IMR-90 (cell line): ENCODE results near the gene OXLD1. TPM values are rescaled to one million over a fixed set of nuclear protein-coding genes. Genes with fewer than 3 reads are reported as not detected.

Experiments used
- ATAC-seq: fragments of 200-7000 bp; cut with Tn5 transposase; 2 replicates; pipeline ENCODE4 v1.9.1; 2020; ENCODE audit warnings: low read depth, mild to moderate bottlenecking, moderate library complexity
- BruUV-seq: library from RNA; stranded (reverse); fragments of 400-500 nt; replicated peaks from 2 replicates; lab custom pipeline; 2021; lab: Mats Ljungman, UMichigan
- CTCF ChIA-PET: fragments of 300-600 bp; formaldehyde crosslinking; extraction: SDS; loops from one replicate; lab custom pipeline; 2021; ENCODE audit warnings: antibody characterized with exemption; lab: Yijun Ruan, JAX
- POLR2A ChIA-PET: fragments of 300-600 bp; sonication (Branson Sonifier 250); formaldehyde crosslinking; loops from one replicate; lab custom pipeline; 2022; ENCODE audit warnings: antibody characterized with exemption; ENCODE audit not compliant: unreplicated experiment; lab: Charles Lee
- DNase-seq: peaks from one replicate; pipeline ENCODE4 v3.0.0; 2013
- H2AFZ ChIP-seq: replicated peaks from 2 replicates; pipeline ENCODE3; 2013; ENCODE audit warnings: low read length, mild to moderate bottlenecking; ENCODE audit not compliant: poor library complexity
- H2AK5ac ChIP-seq: 2 replicates; pipeline ENCODE4 v1.6.1; 2013; ENCODE audit warnings: low read depth, low read length, inconsistent platforms
- H2AK9ac ChIP-seq: replicated peaks from 2 replicates; pipeline ENCODE3; 2013; ENCODE audit warnings: mild to moderate bottlenecking, low read depth, low read length, moderate library complexity; ENCODE audit not compliant: poor library complexity
- H2BK120ac ChIP-seq: 2 replicates; pipeline ENCODE4 v1.6.1; 2013; ENCODE audit warnings: low read depth, low read length, inconsistent platforms
- H2BK15ac ChIP-seq: 3 replicates; pipeline ENCODE4 v1.6.1; 2013; ENCODE audit warnings: low read depth, low read length, inconsistent platforms
- H2BK20ac ChIP-seq: 2 replicates; pipeline ENCODE4 v1.6.1; 2013; ENCODE audit warnings: low read depth, mild to moderate bottlenecking, inconsistent platforms, low read length, moderate library complexity
- H2BK5ac ChIP-seq: 2 replicates; pipeline ENCODE4 v1.6.1; 2013; ENCODE audit warnings: mild to moderate bottlenecking, low read depth, low read length, inconsistent platforms; ENCODE audit not compliant: poor library complexity, severe bottlenecking
- H3K14ac ChIP-seq: replicated peaks from 2 replicates; pipeline ENCODE4 v1.6.1; 2013; ENCODE audit warnings: low read depth, low read length, inconsistent platforms
- H3K18ac ChIP-seq: 2 replicates; pipeline ENCODE4 v1.6.1; 2013; ENCODE audit warnings: low read depth, low read length, control low read depth
- H3K23ac ChIP-seq: 2 replicates; pipeline ENCODE4 v1.6.1; 2013; ENCODE audit warnings: low read depth, low read length, inconsistent platforms
- H3K27ac ChIP-seq: 2 replicates; pipeline ENCODE4 v1.5.1; 2013; ENCODE audit warnings: mild to moderate bottlenecking, control low read depth, low read length; ENCODE audit not compliant: insufficient read depth
- H3K27me3 ChIP-seq: 2 replicates; pipeline ENCODE4 v1.6.1; 2013; ENCODE audit warnings: low read length; ENCODE audit not compliant: control insufficient read depth, insufficient read depth
- H3K36me3 ChIP-seq: 2 replicates; pipeline ENCODE4 v1.6.1; 2013; ENCODE audit warnings: low read length, mixed read lengths; ENCODE audit not compliant: control insufficient read depth, insufficient read depth
- H3K4ac ChIP-seq: 2 replicates; pipeline ENCODE4 v1.6.1; 2013; ENCODE audit warnings: low read depth, low read length, inconsistent platforms
- H3K4me1 ChIP-seq: 2 replicates; pipeline ENCODE4 v1.6.1; 2013; ENCODE audit warnings: low read length, mixed read lengths; ENCODE audit not compliant: control insufficient read depth, insufficient read depth
- H3K4me2 ChIP-seq: 2 replicates; pipeline ENCODE4 v1.6.1; 2013; ENCODE audit warnings: low read depth, mild to moderate bottlenecking, control low read depth, low read length, moderate library complexity
- H3K4me3 ChIP-seq: 2 replicates; pipeline ENCODE4 v1.5.1; 2013; ENCODE audit warnings: low read depth, mild to moderate bottlenecking, control low read depth, low read length, moderate library complexity; ENCODE audit not compliant: insufficient read depth
- H3K56ac ChIP-seq: 2 replicates; pipeline ENCODE4 v1.6.1; 2013; ENCODE audit warnings: low read length, inconsistent platforms; ENCODE audit not compliant: insufficient read depth; ENCODE audit errors: extremely low read depth
- H3K79me1 ChIP-seq, 2 experiments: 2 replicates each; pipeline ENCODE4 v1.6.1; 2013; ENCODE audit warnings: low read length in 2 of 2, inconsistent platforms in 1 of 2, low read depth in 1 of 2
- H3K9ac ChIP-seq: 2 replicates; pipeline ENCODE4 v1.6.1; 2013; ENCODE audit warnings: low read depth, low read length, control low read depth
- H3K9me1 ChIP-seq: 2 replicates; pipeline ENCODE4 v1.6.1; 2013; ENCODE audit warnings: low read length, inconsistent platforms; ENCODE audit not compliant: insufficient read depth
- H3K9me3 ChIP-seq: 2 replicates; pipeline ENCODE4 v1.6.1; 2013; ENCODE audit warnings: low read length; ENCODE audit not compliant: control insufficient read depth, insufficient read depth
- H4K20me1 ChIP-seq: 2 replicates; pipeline ENCODE4 v1.6.1; 2013; ENCODE audit warnings: low read length, inconsistent platforms; ENCODE audit not compliant: insufficient read depth
- H4K5ac ChIP-seq: 2 replicates; pipeline ENCODE4 v1.6.1; 2013; ENCODE audit warnings: mild to moderate bottlenecking, low read depth, low read length, control low read depth
- H4K8ac ChIP-seq, 2 experiments: 2 replicates each; pipeline ENCODE4 v1.6.1; 2013; ENCODE audit warnings: low read depth in 2 of 2, low read length in 2 of 2, control low read depth in 1 of 2, inconsistent platforms in 1 of 2
- H4K91ac ChIP-seq: 2 replicates; pipeline ENCODE4 v1.6.1; 2013; ENCODE audit warnings: low read depth, low read length, inconsistent platforms; ENCODE audit not compliant: insufficient read depth
- BHLHE40 ChIP-seq: fragments of 150-350 bp; IDR thresholded peaks from 2 replicates; pipeline ENCODE4 v1.6.1; 2016; ENCODE audit warnings: mild to moderate bottlenecking, low read depth, low read length
- CEBPB ChIP-seq: IDR thresholded peaks from 2 replicates; pipeline ENCODE4 v1.6.1; 2012; ENCODE audit warnings: low read depth, low read length, improper control_type of control experiment
- CHD1 ChIP-seq: IDR thresholded peaks from 2 replicates; pipeline ENCODE4 v1.6.1; 2012; ENCODE audit warnings: low read depth, low read length, improper control_type of control experiment
- FOS ChIP-seq: fragments of 150-350 bp; IDR thresholded peaks from 2 replicates; pipeline ENCODE4 v1.6.1; 2016; ENCODE audit warnings: low read depth, low read length
- MAZ ChIP-seq: IDR thresholded peaks from 2 replicates; pipeline ENCODE4 v1.6.1; 2012; ENCODE audit warnings: low read depth, mild to moderate bottlenecking, low read length, improper control_type of control experiment, moderate library complexity, borderline replicate concordance
- MXI1 ChIP-seq: IDR thresholded peaks from 2 replicates; pipeline ENCODE4 v1.6.1; 2012; ENCODE audit warnings: low read depth, mild to moderate bottlenecking, low read length, moderate library complexity, borderline replicate concordance
- NFE2L2 ChIP-seq: fragments of 150-350 bp; IDR thresholded peaks from 2 replicates; pipeline ENCODE4 v1.6.1; 2016; ENCODE audit warnings: low read depth, mild to moderate bottlenecking, low read length
- POLR2A ChIP-seq: IDR thresholded peaks from 2 replicates; pipeline ENCODE4 v1.6.1; 2012; ENCODE audit warnings: mild to moderate bottlenecking, low read depth, low read length
- RAD21 ChIP-seq: IDR thresholded peaks from 2 replicates; pipeline ENCODE4 v1.6.1; 2012; ENCODE audit warnings: low read length, improper control_type of control experiment
- RCOR1 ChIP-seq: IDR thresholded peaks from 2 replicates; pipeline ENCODE4 v1.6.1; 2012; ENCODE audit warnings: mild to moderate bottlenecking, low read length, improper control_type of control experiment; ENCODE audit not compliant: insufficient replicate concordance
- RFX5 ChIP-seq: IDR thresholded peaks from 2 replicates; pipeline ENCODE4 v1.8.0; 2012; ENCODE audit warnings: low read depth, mild to moderate bottlenecking, low read length, moderate library complexity
- WGBS, 2 experiments: methylation state at CpG; one replicate each; pipeline versions ENCODE4 v1.1.5 to v1.1.7; 2013; ENCODE audit warnings: missing lambda C conversion rate in 2 of 2; ENCODE audit not compliant: insufficient read length in 1 of 2; ENCODE audit errors: extremely low coverage in 2 of 2; 5-methylcytosine and 5-hydroxymethylcytosine counted together
- dilution Hi-C: fragments of 300-500 bp; cut with HindIII; formaldehyde crosslinking; loops from one replicate; pipeline ENCODE4 v1.14.3; 2018; ENCODE audit warnings: low sequenced_read_pairs; ENCODE audit not compliant: unreplicated experiment
- in situ Hi-C: fragments of 300-500 bp; cut with MboI; formaldehyde crosslinking; loops from 3 replicates; pipeline ENCODE4 v1.14.3; 2019; ENCODE audit warnings: low sequenced_read_pairs, inconsistent platforms, mixed read lengths
- intact Hi-C: fragments of 100-400 bp; cut with micrococcal nuclease; formaldehyde crosslinking; loops from 2 replicates; pipeline ENCODE4 v1.10.0; 2022
- polyA plus RNA-seq, 3 experiments: library from polyadenylated mRNA; depleted of rRNA; stranded (reverse); fragments of >200 nt; gene quantifications; 2 replicates each; pipeline ENCODE4 v1.2.3, GENCODE V29; 2012; ENCODE audit warnings: low replicate concordance in 1 of 3
- total RNA-seq: library from RNA; depleted of rRNA; stranded (reverse); fragments of >200 nt; gene quantifications from 2 replicates; pipeline ENCODE4 v1.2.3, GENCODE V29; 2012
- TF ChIP-seq, protein P1 (sequence below): conservative IDR thresholded peaks from 2 replicates; pipeline ENCODE4 v1.5.1; 2012; ENCODE audit warnings: mild to moderate bottlenecking, low read depth, low read length, improper control_type of control experiment
- TF ChIP-seq, protein P2 (sequence below): fragments of 150-350 bp; IDR thresholded peaks from 2 replicates; pipeline ENCODE4 v1.6.1; 2017; ENCODE audit warnings: mild to moderate bottlenecking, antibody characterized with exemption, low read length, low read depth
- TF ChIP-seq, protein P3 (sequence below): fragments of 150-350 bp; IDR thresholded peaks from 2 replicates; pipeline ENCODE4 v1.6.1; 2016; ENCODE audit warnings: low read depth, mild to moderate bottlenecking, low read length, moderate library complexity, borderline replicate concordance

OXLD1 gene
- total and polyA plus RNA-seq, 2 of the 4 experiments (the other 2 are of a cell fraction), result 9.9 to 22.3 TPM

DNA sequence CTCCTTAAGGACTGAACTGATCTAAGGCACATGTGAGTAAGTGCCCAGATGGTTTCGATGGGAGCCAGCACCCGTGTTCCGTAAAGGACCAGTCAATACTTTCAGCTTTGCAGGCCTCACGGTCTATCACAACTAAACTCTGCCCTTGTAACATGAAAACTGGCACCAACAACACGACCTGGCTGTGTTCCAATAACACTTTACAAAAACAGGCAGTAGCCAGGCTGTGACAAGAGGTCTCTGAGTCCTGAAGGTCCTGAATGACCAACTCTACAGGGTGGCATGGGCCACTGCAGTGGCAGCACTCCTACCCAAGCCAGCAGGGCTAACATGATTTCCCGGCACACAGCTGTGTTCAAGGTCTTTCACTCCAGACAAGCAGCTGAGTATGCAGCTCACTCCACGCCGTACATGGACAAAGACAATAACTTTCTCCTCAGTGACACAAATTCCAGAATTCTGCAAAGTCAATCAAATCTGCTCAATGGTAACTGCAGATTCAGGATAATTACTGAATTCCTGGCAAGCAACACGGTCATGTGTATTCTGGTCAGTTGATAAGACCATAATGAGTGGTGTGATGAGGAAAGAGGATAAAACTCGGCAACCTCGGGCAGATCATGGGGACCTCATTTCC lies 44.8 kb downstream of the OXLD1 start:
- TF ChIP-seq, protein P1, sequence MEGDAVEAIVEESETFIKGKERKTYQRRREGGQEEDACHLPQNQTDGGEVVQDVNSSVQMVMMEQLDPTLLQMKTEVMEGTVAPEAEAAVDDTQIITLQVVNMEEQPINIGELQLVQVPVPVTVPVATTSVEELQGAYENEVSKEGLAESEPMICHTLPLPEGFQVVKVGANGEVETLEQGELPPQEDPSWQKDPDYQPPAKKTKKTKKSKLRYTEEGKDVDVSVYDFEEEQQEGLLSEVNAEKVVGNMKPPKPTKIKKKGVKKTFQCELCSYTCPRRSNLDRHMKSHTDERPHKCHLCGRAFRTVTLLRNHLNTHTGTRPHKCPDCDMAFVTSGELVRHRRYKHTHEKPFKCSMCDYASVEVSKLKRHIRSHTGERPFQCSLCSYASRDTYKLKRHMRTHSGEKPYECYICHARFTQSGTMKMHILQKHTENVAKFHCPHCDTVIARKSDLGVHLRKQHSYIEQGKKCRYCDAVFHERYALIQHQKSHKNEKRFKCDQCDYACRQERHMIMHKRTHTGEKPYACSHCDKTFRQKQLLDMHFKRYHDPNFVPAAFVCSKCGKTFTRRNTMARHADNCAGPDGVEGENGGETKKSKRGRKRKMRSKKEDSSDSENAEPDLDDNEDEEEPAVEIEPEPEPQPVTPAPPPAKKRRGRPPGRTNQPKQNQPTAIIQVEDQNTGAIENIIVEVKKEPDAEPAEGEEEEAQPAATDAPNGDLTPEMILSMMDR, result no peak
- no peak for TF ChIP-seq POLR2A
- TF ChIP-seq MXI1, result no peak
- no peak for TF ChIP-seq CHD1
- no peak for TF ChIP-seq CEBPB
- TF ChIP-seq NFE2L2, result no peak
- no peak for TF ChIP-seq MAZ
- TF ChIP-seq, protein P2, sequence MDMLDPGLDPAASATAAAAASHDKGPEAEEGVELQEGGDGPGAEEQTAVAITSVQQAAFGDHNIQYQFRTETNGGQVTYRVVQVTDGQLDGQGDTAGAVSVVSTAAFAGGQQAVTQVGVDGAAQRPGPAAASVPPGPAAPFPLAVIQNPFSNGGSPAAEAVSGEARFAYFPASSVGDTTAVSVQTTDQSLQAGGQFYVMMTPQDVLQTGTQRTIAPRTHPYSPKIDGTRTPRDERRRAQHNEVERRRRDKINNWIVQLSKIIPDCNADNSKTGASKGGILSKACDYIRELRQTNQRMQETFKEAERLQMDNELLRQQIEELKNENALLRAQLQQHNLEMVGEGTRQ, result no peak
- TF ChIP-seq, protein P3, sequence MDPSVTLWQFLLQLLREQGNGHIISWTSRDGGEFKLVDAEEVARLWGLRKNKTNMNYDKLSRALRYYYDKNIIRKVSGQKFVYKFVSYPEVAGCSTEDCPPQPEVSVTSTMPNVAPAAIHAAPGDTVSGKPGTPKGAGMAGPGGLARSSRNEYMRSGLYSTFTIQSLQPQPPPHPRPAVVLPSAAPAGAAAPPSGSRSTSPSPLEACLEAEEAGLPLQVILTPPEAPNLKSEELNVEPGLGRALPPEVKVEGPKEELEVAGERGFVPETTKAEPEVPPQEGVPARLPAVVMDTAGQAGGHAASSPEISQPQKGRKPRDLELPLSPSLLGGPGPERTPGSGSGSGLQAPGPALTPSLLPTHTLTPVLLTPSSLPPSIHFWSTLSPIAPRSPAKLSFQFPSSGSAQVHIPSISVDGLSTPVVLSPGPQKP, result no peak
- no peak for TF ChIP-seq RAD21
- TF ChIP-seq RCOR1, result no peak
- no peak for TF ChIP-seq RFX5
- TF ChIP-seq BHLHE40, result no peak
- no peak for TF ChIP-seq FOS
- no peak overlapping the region for H3K4me2 ChIP-seq
- no peak for ATAC-seq
- peaks cover 34% of the 10 kb centered on the region for H4K20me1 ChIP-seq
- H3K4me3 ChIP-seq, result no peak overlapping the region
- H3K56ac ChIP-seq, result no peak overlapping the region
- H3K27ac ChIP-seq, result no peak overlapping the region
- intact Hi-C loops, result no loop called here
- H3K14ac ChIP-seq, result no peak overlapping the region
- no peak overlapping the region for H4K8ac ChIP-seq
- WGBS, 2 experiments, result 68% methylated on average over 5 of the region's 11 CpGs; no CpG with 5 or more reads in 1 of the 2 experiments
- H3K27me3 ChIP-seq, result no peaks in the 10 kb centered on the region
- H2AK5ac ChIP-seq, result no peak overlapping the region
- H4K5ac ChIP-seq, result no peak overlapping the region
- in situ Hi-C loops, result no loop called here
- H3K23ac ChIP-seq, result no peak overlapping the region
- no peak for DNase-seq
- H2BK120ac ChIP-seq, result no peak overlapping the region
- ChIA-PET POLR2A (interaction anchor here (1.0 kb wide), 1 partner anchor 14 kb away, joined by 3 read pairs; no protein-coding TSS in a partner anchor), CTCF (no interaction called here)
- no peak overlapping the region for H2BK20ac ChIP-seq
- no peaks in the 10 kb centered on the region for H3K4me1 ChIP-seq
- H2AFZ ChIP-seq, result no peak overlapping the region
- no peak overlapping the region for H3K18ac ChIP-seq
- H4K91ac ChIP-seq, result no peak overlapping the region
- H3K36me3 ChIP-seq, result peaks cover 52% of the 10 kb centered on the region
- H3K4ac ChIP-seq, result no peak overlapping the region
- H2AK9ac ChIP-seq, result no peak overlapping the region
- H3K9me1 ChIP-seq, result peaks cover 11% of the 10 kb centered on the region; the same call in 1 of the 2 replicates
- dilution Hi-C loops, result no loop called here
- BruUV-seq, result no TSS peak
- H2BK5ac ChIP-seq, result no peak overlapping the region
- H3K79me1 ChIP-seq, result peaks cover 25 to 54% of the 10 kb centered on the region in 2 experiments
- no peak overlapping the region for H2BK15ac ChIP-seq
- no peaks in the 10 kb centered on the region for H3K9me3 ChIP-seq
- no peak overlapping the region for H3K9ac ChIP-seq
